HFF-Myc (cell line): Measurements from ENCODE around the gene OTOS.

Source experiments
- DNase-seq: peaks from one replicate; pipeline ENCODE4 v3.0.0-alpha.2; 2011; ENCODE audit warnings: low read depth; ENCODE audit errors: extremely low read depth
- H3K4me3 ChIP-seq: replicated peaks from 2 replicates; pipeline ENCODE4 v1.5.1; 2011; ENCODE audit warnings: low read depth, mild to moderate bottlenecking, control low read depth, low read length
- TF ChIP-seq, protein P1 (sequence below): IDR thresholded peaks from 2 replicates; pipeline ENCODE4 v1.5.1; 2012; ENCODE audit warnings: mild to moderate bottlenecking, low read depth, low read length, control low read depth; ENCODE audit errors: missing control alignments

Gene OTOS

DNA sequence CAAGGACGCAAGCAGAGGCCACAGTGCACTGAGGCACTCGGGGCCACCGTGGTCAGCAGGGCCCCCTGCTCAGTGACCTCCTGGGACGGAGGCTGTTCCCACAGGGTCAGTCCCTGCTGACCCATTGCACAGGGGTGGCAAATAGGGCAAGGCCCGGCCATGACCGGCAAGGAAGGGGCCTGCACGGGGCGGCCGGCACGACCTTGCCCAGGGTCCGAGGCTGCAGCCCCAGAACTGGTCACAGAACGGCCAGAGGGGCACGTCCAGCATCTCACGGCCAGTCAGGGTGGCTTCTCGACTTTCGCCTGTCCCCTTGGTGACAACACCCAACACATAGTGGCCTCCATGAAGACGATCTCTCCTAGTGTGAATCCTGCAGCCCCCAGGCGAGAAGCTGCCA is 27.6 kb upstream of the OTOS start:
- DNase-seq, result no peak
- H3K4me3 ChIP-seq, result no peak overlapping the region
- TF ChIP-seq, protein P1, sequence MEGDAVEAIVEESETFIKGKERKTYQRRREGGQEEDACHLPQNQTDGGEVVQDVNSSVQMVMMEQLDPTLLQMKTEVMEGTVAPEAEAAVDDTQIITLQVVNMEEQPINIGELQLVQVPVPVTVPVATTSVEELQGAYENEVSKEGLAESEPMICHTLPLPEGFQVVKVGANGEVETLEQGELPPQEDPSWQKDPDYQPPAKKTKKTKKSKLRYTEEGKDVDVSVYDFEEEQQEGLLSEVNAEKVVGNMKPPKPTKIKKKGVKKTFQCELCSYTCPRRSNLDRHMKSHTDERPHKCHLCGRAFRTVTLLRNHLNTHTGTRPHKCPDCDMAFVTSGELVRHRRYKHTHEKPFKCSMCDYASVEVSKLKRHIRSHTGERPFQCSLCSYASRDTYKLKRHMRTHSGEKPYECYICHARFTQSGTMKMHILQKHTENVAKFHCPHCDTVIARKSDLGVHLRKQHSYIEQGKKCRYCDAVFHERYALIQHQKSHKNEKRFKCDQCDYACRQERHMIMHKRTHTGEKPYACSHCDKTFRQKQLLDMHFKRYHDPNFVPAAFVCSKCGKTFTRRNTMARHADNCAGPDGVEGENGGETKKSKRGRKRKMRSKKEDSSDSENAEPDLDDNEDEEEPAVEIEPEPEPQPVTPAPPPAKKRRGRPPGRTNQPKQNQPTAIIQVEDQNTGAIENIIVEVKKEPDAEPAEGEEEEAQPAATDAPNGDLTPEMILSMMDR, result no peak

DNA sequence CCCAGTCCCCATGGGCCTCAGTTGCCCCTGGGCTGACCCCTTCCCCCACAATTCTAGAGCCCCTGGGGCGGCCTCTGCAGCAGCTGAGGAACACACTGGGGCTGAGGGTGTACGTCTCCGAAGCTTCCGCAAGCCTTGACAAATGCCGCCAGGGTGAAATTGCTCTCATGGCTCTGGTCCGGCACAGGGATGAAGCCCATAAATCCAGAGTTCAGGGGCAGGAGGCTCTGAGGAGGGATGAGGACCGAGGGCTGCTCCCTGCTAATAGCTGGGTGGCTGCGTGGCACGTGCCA is 27.1 kb upstream of the OTOS start:
- TF ChIP-seq, protein P1, result no peak
- DNase-seq, result no peak
- H3K4me3 ChIP-seq, result no peak overlapping the region

DNA sequence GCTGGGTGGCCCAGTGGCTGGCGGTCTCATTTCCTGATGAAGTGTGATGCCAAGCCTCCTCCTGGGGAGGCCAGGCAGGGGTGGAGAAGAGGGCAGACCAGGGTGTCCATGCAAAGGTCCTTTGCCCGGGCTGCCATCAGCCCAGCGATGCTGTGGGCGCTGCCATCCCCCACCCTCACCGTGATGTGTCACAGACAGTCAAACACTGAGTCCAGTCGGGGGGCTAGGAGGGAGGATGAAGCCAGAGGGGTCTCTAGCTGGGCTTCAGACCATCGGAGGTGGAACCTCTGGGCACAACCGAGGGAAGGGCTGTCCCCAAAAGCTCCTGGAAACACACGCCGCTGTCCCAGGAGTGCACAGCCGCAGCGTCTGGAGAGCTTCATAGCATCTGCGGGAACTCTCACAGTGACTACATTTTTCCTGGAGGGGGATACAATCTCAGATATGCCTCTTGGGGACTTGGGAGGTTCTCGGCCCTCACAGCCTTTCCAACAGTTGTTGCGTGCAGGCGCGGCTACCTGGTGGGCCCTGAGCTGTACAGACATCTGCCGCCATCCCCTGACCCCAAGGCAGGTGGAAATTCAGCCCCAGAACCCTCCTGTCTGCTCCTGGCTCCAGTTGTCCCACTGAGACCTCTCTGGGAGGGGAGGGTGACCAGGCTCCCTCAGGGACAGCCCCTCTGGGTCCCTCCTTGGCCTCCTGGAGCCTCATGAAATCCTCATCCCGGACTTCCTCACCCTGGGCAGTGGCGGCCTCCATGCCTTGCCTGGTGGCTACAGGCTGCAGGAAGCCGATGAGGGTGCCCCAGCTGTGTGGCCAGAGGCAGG is 26.5 kb upstream of the OTOS start:
- no peak overlapping the region for H3K4me3 ChIP-seq
- no peak for DNase-seq
- TF ChIP-seq, protein P1, result no peak

DNA sequence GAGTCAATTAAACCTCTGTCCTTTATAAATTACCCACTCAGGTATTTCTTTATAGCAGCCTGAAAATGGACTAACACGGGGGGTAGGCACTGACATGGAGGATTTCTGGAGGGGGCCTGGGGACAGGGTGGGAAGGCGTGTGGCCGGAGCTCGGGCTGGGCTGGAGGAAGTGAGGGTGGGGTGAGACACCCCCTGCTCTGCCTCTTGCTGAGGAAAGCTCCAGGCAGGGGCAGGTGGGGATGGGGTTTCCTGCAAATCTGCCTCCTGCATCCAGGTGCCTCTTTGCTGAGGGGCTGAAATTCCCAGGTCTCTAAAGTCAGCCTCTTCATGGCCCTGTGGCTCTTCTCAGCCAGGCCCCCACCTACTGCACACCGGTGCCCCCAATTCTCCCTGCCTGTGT is 25.7 kb upstream of the OTOS start:
- TF ChIP-seq, protein P1, result no peak
- no peak overlapping the region for H3K4me3 ChIP-seq

DNA sequence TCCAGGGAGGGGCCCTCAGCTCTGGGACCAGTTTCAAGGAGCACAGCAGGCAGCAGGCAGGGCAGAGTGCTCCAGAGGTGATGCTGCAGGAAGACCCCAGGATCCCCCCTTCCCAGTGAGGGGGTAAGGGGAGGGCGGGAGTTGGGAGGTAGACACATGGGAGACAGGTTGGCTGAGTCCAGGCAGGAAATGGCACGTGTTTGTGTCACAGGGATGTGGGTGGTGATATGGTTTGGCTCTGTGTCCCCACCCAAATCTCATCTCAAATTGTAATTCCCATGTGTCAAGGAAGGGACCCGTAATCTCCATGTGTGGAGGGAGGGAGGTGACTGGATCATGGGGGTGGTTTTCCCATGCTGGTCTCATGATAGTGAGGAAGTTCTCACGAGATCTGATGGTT is 25.2 kb upstream of the OTOS start:
- DNase-seq, result no peak
- TF ChIP-seq, protein P1, result no peak
- H3K4me3 ChIP-seq, result no peak overlapping the region

More for the DNA sequence above, 25.7 kb upstream of the OTOS start:
- no peak for DNase-seq

DNA sequence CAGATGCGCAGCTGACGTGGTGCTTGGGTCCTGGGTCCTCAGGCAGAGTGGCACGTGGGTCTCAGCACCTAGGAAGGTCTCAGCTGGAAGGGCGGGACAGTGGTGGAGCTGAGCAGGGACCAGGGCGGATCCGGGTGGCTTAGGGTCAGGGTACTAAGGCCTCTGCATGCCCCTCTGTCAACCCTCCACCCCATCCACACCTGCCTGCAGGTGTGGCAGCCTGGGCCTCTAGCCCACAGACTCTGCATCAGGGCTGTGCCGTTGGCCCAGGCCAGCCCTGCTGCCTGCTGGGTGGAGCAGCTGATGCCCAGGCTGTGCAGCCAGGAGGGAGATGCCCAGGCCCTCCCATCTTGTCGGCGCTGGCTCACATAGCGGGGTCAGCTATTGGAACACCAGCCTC is 24.6 kb upstream of the OTOS start:
- DNase-seq, result no peak
- TF ChIP-seq, protein P1, result no peak
- H3K4me3 ChIP-seq, result no peak overlapping the region

DNA sequence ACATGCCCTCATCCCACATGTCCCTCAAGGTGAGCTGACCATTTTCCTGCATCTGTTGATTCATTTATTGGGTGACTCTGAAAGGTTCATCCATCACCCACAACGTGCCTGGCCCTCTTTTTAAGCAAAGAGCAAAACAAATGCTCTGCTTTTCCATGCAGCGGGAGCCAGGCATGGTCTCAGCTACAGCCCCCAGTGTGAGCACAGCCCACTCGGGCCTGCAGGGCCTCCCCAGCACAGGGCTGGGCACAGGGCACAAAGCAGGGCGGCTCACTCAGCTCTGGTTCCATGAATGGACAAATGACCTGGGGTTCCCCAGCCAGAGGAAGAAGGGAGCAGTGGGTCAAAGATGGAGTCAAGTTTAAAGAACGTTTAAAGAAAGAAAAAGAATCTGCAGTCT is 24.1 kb upstream of the OTOS start:
- DNase-seq, result no peak
- TF ChIP-seq, protein P1, result no peak
- H3K4me3 ChIP-seq, result no peak overlapping the region
